DOHH2 (cell line): ENCODE results near the gene SLC66A2.

Source experiments
- CTCF ChIP-seq: fragments of 200-600 bp; sonication (generic); IDR thresholded peaks from one replicate; pipeline ENCODE4 v1.5.1; 2014; ENCODE audit warnings: antibody characterized with exemption, mild to moderate bottlenecking, low read depth, low read length; ENCODE audit not compliant: poor library complexity, severe bottlenecking
- EZH2phosphoT487 ChIP-seq: fragments of 200-600 bp; sonication (generic); IDR thresholded peaks from 2 replicates; pipeline ENCODE4 v1.6.1; 2017; ENCODE audit warnings: borderline replicate concordance, mild to moderate bottlenecking, antibody characterized with exemption, low read length, moderate library complexity, mixed read lengths

GRCh38 chr18:79912409-79912991 is 39.0 kb downstream of the SLC66A2 start:
- TF ChIP-seq CTCF (no peak), EZH2phosphoT487 (no peak)
